ENCODE results near the gene FOXI3. TPM values are rescaled to one million over a fixed set of nuclear protein-coding genes. Genes with fewer than 3 reads are reported as not detected.
"Not testable (repeated sequence)": the region's sequence is repeated elsewhere in the genome, so short reads cannot be mapped to it uniquely, and the experiment has no call there.

Gene FOXI3
- total RNA-seq, 1 donor from 2014 or later = 0.41 TPM

DNA sequence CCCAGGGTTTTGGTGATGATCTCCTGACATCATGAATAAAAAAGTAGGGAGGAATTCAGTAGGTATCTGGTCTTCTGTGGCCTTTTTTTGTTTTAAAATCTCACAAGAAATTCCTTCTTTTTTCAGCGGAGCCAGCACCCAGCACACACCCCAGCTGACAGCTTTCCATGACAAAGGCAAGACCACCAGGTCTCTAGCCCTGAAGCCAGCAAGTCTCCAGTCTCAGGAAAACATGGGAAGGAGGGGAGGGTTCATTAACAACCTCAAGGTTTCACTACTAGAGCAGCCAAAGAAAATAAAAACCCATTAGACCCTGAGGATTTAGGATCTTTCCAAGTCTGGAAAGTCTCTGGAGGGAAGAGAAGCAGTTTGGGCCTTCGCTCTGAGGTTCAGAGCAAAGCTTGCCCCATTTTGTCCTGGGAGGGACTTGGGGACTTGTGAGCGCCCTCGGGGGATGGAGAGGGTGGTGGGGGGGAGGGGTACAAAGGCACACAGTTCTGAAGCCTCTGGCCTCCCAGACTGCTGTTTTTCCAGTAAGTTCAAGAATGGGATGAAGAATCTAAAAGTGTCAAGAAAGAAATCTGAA is 9.0 kb downstream of the FOXI3 start:
- DNase-seq (ENCODE audit: low spot score in 2 of 2) (no peak), FAIRE-seq (no peak)

GRCh38 chr2:88442473-88442872 is 10.0 kb downstream of the FOXI3 start:
- no peak for FAIRE-seq
- DNase-seq (ENCODE audit: low spot score in 2 of 2) = no peak

GRCh38 chr2:88442061-88442460 is 10.4 kb downstream of the FOXI3 start:
- FAIRE-seq (no peak), DNase-seq (ENCODE audit: low spot score in 2 of 2) (no peak)

GRCh38 chr2:88437010-88437409 is 15.5 kb downstream of the FOXI3 start:
- DNase-seq (ENCODE audit: low spot score in 2 of 2) (no peak), FAIRE-seq (no peak)

GRCh38 chr2:88429929-88430328 is 22.6 kb downstream of the FOXI3 start:
- FAIRE-seq (no peak), DNase-seq (ENCODE audit: low spot score in 2 of 2) (no peak)

- DNase-seq (ENCODE audit: low spot score in 2 of 2) (no peak), FAIRE-seq (no peak)
Observed at GRCh38 chr2:88423733-88424132, 28.8 kb downstream of the FOXI3 start.

GRCh38 chr2:88419051-88419450 is 33.4 kb downstream of the FOXI3 start:
- not testable (repeated sequence) for FAIRE-seq; DNase-seq (ENCODE audit: low spot score in 2 of 2)

- DNase-seq (ENCODE audit: low spot score in 2 of 2) (no peak), FAIRE-seq (no peak)
Observed at GRCh38 chr2:88416016-88416663, 36.4 kb downstream of the FOXI3 start.

DNA sequence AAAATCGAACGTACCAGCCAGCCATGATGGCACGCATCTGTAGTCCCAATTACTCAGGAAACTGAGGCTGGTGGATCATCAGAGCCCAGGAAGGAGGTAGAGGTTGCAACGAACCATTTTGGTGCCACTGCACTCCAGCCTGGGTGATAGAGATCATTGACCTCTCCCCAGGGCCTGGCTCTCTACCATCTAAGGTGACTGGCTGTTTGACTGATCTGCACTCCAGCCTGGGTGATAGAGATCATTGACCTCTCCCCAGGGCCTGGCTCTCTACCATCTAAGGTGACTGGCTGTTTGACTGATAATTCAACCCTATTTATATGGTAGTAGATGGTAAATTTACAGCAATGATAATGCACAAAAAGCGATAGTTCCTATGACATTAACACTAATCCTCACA is 43.6 kb downstream of the FOXI3 start:
- FAIRE-seq; DNase-seq (ENCODE audit: low spot score in 2 of 2): not testable (repeated sequence)

GRCh38 chr2:88400037-88400767 is 52.3 kb downstream of the FOXI3 start:
- DNase-seq (ENCODE audit: low spot score in 2 of 2) = no peak
- no peak for FAIRE-seq

GRCh38 chr2:88398180-88398579 is 54.3 kb downstream of the FOXI3 start:
- FAIRE-seq (no peak), DNase-seq (ENCODE audit: low spot score in 2 of 2) (no peak)

Small RNA genes within 50 kb of the gene (small RNA-seq; reads per million reads assigned to genes)
- not detected for gene RNU6-1007P

Other genes with a start within 250 kb of the FOXI3 start
- gene EIF2AK3, start 174.8 kb upstream of the FOXI3 start, total RNA-seq = 28.9 TPM
- gene RPIA, start 239.0 kb upstream of the FOXI3 start, total RNA-seq = 10.2 TPM

Measured in frontal cortex (tissue), 4 donors.